Large intestine (tissue), 3 donors: ENCODE data around the gene METTL26. TPM values are rescaled to one million over a fixed set of nuclear protein-coding genes. Genes with fewer than 3 reads are reported as not detected.
A peak's percentile ranks its signal among the peaks of the same experiment; 100 is the strongest.

ENCODE experiments used
- DNase-seq, 2 donors: peaks; one replicate each; pipeline versions ENCODE4 v3.0.0 to v3.0.0-alpha.2; 2013
- H3K27ac ChIP-seq: one replicate; pipeline ENCODE4 v1.5.1; 2013; ENCODE audit warnings: low read length
- H3K27me3 ChIP-seq: 2 replicates; pipeline ENCODE4 v1.6.1; 2013; ENCODE audit warnings: low read length; ENCODE audit not compliant: control insufficient read depth, insufficient read depth
- H3K36me3 ChIP-seq: 2 replicates; pipeline ENCODE4 v1.6.1; 2013; ENCODE audit warnings: low read length; ENCODE audit not compliant: control insufficient read depth, insufficient read depth
- H3K4me1 ChIP-seq: one replicate; pipeline ENCODE4 v1.6.1; 2013; ENCODE audit warnings: low read length; ENCODE audit not compliant: control insufficient read depth, insufficient read depth
- H3K4me3 ChIP-seq: one replicate; pipeline ENCODE4 v1.5.1; 2013; ENCODE audit warnings: low read length
- H3K9me3 ChIP-seq: one replicate; pipeline ENCODE4 v1.6.1; 2013; ENCODE audit warnings: mild to moderate bottlenecking, low read depth, low read length, moderate library complexity; ENCODE audit not compliant: control insufficient read depth
- WGBS: methylation state at CpG from one replicate; pipeline ENCODE4 v1.1.5; 2013; ENCODE audit warnings: low lambda C conversion rate; ENCODE audit not compliant: insufficient coverage; 5-methylcytosine and 5-hydroxymethylcytosine counted together
- polyA plus RNA-seq: library from polyadenylated mRNA; unstranded; fragments of 120-200 nt; gene quantifications from one replicate; pipeline ENCODE4 v1.2.1, GENCODE V29; 2013

The METTL26 gene
- polyA plus RNA-seq, 1 donor: 59.1 TPM

DNA sequence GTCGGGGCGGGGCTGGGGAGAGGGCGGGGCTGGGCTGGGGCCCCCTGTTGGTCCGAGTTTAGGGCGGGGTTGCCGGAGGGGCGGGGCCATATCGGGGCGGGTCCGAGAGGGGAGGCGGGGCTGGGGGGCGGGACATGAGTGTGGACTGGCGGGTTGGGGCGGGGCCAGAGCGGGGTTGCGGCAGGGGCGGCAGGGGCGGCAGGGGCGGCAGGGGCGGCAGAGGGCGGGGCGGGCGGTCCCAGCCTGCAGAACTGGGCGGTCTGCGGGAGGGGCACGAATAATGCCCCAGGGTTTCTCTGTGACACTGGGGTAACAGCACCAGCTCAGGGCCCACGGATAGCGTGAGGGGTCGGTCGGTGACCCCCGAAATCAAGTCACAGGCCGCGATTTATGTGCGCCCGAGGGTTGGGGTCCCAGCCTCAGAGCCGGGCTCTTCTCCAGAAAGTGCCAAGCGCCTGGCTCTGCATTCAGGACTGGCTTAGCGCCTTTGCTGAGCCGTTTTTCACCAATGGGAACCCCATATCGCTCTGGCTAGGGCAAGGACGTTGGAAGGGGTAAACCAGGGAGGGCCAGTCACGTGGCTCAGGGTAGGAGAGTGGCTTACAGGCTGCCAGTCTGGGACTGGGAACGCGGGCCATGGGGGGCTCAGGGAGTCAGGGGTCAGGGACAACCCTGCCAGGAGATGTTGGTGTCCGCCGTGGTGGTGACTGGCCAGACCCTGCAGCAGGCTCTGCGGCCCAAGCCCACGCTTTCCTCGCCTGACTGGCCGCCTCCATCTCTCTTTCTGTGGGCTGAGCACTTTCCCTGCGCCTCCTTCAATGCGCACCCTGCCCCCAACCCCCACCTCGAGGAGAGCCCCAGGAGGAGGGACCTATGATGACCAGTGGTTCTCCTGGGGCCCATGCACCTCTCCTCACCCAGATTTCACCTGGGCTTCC is 1.2 kb upstream of the METTL26 start:
- Histone ChIP-seq H3K4me1 (peaks cover 19% of the 10 kb centered on the region), H3K36me3 (peaks cover 8% of the 10 kb centered on the region), H3K4me3 (peak overlapping the region; percentile 78), H3K27me3 (no peaks in the 10 kb centered on the region), H3K27ac (peak overlapping the region; percentile 97), H3K9me3 (peaks cover 7% of the 10 kb centered on the region)
- peak in 1 of 2 donors; percentile 40 for DNase-seq
- WGBS: no CpG with 5 or more reads among the region's 53 CpGs

- Histone ChIP-seq H3K4me3 (peak overlapping the region; percentile 78), H3K36me3 (peaks cover 8% of the 10 kb centered on the region), H3K27me3 (peaks cover 3% of the 10 kb centered on the region), H3K4me1 (peaks cover 22% of the 10 kb centered on the region), H3K27ac (peak overlapping the region; percentile 97), H3K9me3 (peaks cover 3% of the 10 kb centered on the region)
- no CpG with 5 or more reads among the region's 55 CpGs for WGBS
- DNase-seq: peak in 1 of 2 donors; percentile 17
Observed at GRCh38 chr16:635573-636205, 416 bp downstream of the METTL26 start.

GRCh38 chr16:634996-635395 is 1.1 kb downstream of the METTL26 start:
- peak overlapping the region; percentile 78 for H3K4me3 ChIP-seq
- peaks cover 8% of the 10 kb centered on the region for H3K36me3 ChIP-seq
- peaks cover 3% of the 10 kb centered on the region for H3K27me3 ChIP-seq
- WGBS: no CpG with 5 or more reads among the region's 7 CpGs
- no peak for DNase-seq
- peaks cover 25% of the 10 kb centered on the region for H3K4me1 ChIP-seq
- H3K27ac ChIP-seq: no peak overlapping the region
- H3K9me3 ChIP-seq: peaks cover 3% of the 10 kb centered on the region

DNA sequence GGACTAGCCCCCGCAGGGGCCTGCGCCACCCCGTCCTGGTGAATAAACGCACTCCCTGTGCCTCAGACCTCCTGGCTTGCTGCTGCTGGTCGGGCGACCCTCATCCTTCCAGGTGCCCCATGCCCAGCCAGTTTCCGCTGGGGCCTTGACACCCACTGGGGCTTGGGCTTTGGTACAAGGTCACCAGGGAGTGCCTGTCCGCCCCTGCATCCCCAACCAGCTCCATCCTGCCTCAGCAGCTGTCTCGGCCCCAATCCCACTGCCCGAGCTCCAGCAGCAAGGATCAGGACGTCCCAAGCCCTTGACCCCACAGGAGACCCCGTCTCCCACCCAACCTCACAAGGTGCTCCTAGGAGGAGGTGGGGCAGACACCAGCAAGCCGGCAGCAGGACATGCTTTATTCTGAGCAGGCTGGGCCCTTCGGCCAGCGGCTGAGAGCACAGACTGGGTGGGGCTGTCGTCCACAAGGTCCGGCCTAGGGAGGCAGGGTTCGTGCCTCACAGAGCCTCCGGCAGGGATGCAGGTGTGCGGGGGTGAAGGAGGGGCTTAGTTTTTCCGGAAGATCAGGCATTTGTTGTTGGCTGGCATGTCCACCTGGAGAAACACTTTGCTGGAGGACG is 1.9 kb downstream of the METTL26 start:
- H3K4me3 ChIP-seq: no peak overlapping the region
- peaks cover 11% of the 10 kb centered on the region for H3K36me3 ChIP-seq
- peaks cover 30% of the 10 kb centered on the region for H3K4me1 ChIP-seq
- H3K27ac ChIP-seq: no peak overlapping the region
- DNase-seq: no peak
- WGBS: no CpG with 5 or more reads among the region's 22 CpGs
- H3K27me3 ChIP-seq: peaks cover 3% of the 10 kb centered on the region
- H3K9me3 ChIP-seq: peaks cover 3% of the 10 kb centered on the region

GRCh38 chr16:633336-634050 is 2.6 kb downstream of the METTL26 start:
- Histone ChIP-seq H3K27me3 (peaks cover 3% of the 10 kb centered on the region), H3K4me1 (peaks cover 30% of the 10 kb centered on the region), H3K9me3 (peaks cover 3% of the 10 kb centered on the region), H3K36me3 (peaks cover 16% of the 10 kb centered on the region), H3K27ac (no peak overlapping the region), H3K4me3 (no peak overlapping the region)
- DNase-seq: no peak
- WGBS: no CpG with 5 or more reads among the region's 74 CpGs

DNA sequence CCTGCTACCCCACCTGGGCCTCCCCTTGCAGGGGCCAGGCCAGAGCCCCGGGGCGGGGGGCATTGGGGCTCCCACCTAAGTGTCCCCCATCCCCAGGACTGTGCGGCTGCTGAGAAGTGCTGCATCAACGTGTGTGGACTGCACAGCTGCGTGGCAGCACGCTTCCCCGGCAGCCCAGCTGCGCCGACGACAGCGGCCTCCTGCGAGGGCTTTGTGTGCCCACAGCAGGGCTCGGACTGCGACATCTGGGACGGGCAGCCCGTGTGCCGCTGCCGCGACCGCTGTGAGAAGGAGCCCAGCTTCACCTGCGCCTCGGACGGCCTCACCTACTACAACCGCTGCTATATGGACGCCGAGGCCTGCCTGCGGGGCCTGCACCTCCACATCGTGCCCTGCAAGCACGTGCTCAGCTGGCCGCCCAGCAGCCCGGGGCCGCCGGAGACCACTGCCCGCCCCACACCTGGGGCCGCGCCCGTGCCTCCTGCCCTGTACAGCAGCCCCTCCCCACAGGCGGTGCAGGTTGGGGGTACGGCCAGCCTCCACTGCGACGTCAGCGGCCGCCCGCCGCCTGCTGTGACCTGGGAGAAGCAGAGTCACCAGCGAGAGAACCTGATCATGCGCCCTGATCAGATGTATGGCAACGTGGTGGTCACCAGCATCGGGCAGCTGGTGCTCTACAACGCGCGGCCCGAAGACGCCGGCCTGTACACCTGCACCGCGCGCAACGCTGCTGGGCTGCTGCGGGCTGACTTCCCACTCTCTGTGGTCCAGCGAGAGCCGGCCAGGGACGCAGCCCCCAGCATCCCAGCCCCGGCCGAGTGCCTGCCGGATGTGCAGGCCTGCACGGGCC is 3.4 kb downstream of the METTL26 start:
- DNase-seq: no peak
- Histone ChIP-seq H3K27me3 (peaks cover 3% of the 10 kb centered on the region), H3K27ac (no peak overlapping the region), H3K4me1 (peaks cover 28% of the 10 kb centered on the region), H3K36me3 (peaks cover 22% of the 10 kb centered on the region), H3K4me3 (no peak overlapping the region), H3K9me3 (peaks cover 3% of the 10 kb centered on the region)
- WGBS: no CpG with 5 or more reads among the region's 67 CpGs

- Histone ChIP-seq H3K4me1 (peaks cover 22% of the 10 kb centered on the region), H3K36me3 (peaks cover 30% of the 10 kb centered on the region), H3K27me3 (peaks cover 3% of the 10 kb centered on the region), H3K27ac (no peak overlapping the region), H3K4me3 (no peak overlapping the region), H3K9me3 (peaks cover 3% of the 10 kb centered on the region)
- no peak for DNase-seq
- WGBS: 9% methylated on average over 2 of the region's 9 CpGs
Observed at GRCh38 chr16:631808-632358, 4.2 kb downstream of the METTL26 start.

DNA sequence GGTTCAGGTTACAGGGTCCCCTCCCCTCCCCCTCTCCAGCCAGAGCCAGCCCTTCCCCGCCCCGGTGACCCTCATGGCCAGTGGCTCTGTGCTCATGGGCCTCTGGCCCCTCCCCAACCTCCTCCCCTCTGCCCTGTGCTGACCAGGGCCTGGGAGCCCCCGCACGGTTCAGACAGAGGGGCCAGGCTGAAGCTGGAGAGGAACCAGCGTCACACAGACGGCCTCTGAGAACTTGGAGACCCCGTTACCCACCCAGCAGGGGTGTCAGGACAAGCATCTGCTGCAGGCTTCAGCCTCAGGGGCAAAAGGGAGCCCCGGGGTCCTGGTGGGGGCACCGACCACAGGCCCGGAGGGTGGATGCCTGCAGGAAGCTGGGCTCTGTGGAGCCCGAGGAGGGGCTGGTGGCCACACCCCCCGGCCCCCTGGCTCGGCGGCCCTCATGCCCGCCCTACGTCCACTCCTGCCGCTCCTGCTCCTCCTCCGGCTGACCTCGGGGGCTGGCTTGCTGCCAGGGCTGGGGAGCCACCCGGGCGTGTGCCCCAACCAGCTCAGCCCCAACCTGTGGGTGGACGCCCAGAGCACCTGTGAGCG is 5.2 kb downstream of the METTL26 start, which contains the start of gene WFIKKN1:
Gene WFIKKN1, plus strand, starts transcription at position 171 of the 591 bp plus-strand sequence. Its CDS starts 269 bp downstream, at position 440.
- Histone ChIP-seq H3K27me3 (peaks cover 3% of the 10 kb centered on the region), H3K36me3 (peaks cover 36% of the 10 kb centered on the region), H3K9me3 (peaks cover 7% of the 10 kb centered on the region), H3K4me1 (peaks cover 22% of the 10 kb centered on the region), H3K27ac (no peak within 1 kb of the TSS), H3K4me3 (no peak within 1 kb of the TSS)
- WGBS: no CpG with 5 or more reads among the region's 23 CpGs
- peak in 1 of 2 donors; percentile 44 for DNase-seq
